NCI-H2227 (cell line): Measurements from ENCODE around the gene CASKIN1.
A peak's percentile ranks its signal among the peaks of the same experiment; 100 is the strongest.
"Not testable (repeated sequence)": the region's sequence is repeated elsewhere in the genome, so short reads cannot be mapped to it uniquely, and the experiment has no call there.

ENCODE experiments used
- DNase-seq: peaks from one replicate; lab custom pipeline; 2025; ENCODE audit not compliant: unreplicated experiment; lab: John Stamatoyannopoulos, UW

The CASKIN1 gene

GRCh38 chr16:2211923-2212347 is 15.5 kb upstream of the CASKIN1 start:
- DNase-seq, result no peak

DNA sequence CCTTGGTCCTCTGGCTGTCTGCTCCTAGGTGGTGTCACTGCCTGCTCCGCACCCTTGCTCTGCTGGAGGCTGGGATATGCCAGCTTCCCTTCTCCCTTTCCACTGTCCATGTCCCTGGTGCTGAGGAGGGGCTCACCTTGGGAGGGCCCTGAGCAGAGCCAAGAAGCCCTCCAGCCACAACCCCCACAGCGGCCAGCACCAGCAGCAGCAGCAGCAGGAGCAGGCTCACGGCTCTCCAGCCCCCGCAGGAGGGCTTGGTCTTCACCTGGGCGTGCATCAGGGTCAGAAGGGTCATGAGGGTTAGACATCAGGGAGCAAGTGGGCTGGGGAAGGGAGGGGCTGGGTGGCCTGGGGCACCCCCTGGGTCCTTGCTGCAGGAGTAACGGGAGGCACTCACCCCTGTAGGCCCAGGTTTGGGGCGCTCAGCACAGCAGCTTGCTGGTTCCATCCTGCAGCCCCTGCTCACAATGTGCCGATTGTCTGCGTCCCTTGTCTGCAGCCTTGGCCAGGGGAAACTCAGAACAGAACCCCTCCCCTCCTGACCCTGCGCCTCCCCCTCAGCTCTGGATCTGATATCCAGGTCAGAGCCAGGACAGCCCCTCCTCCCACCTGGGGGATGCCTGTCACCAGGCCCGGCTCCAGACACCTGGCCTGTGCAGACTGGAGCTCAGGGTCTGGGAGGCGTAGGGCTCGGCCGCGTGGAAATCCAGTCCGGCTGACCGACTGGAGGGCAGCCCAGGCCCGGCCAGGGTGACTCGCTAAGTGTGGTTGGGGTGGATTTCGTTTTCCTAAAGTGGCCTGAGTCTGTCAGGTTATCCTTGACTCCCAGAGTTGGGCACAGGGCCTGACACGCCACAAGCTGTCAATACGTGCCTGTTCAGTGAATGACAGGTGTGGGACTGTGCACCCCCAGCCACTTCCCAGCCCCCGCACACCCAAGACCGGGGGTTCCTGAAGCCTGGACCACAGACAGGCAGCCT is 14.3 kb upstream of the CASKIN1 start, which contains the start of gene BRICD5:
Gene BRICD5 (minus strand): TSS at position 478 of the 980 bp plus-strand sequence. CDS start 30 bp downstream, at position 448.
- no peak for DNase-seq

DNA sequence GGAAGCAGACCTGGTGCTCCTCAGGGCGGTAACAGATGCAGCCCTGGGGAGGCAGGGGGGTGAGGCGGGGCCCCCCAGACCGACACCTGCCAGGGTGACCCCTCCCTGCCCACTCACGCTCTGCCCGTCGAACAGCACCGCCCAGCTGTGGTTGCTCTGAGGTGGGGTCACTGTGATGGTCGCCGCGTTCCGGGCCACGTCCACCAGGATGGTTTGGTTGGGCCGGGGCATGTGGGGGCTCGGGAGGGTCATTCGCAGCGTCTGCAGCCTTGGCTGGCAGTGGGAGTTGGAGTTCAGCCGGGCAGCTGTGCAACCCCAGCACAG is 13.6 kb upstream of the CASKIN1 start:
- no peak for DNase-seq

DNA sequence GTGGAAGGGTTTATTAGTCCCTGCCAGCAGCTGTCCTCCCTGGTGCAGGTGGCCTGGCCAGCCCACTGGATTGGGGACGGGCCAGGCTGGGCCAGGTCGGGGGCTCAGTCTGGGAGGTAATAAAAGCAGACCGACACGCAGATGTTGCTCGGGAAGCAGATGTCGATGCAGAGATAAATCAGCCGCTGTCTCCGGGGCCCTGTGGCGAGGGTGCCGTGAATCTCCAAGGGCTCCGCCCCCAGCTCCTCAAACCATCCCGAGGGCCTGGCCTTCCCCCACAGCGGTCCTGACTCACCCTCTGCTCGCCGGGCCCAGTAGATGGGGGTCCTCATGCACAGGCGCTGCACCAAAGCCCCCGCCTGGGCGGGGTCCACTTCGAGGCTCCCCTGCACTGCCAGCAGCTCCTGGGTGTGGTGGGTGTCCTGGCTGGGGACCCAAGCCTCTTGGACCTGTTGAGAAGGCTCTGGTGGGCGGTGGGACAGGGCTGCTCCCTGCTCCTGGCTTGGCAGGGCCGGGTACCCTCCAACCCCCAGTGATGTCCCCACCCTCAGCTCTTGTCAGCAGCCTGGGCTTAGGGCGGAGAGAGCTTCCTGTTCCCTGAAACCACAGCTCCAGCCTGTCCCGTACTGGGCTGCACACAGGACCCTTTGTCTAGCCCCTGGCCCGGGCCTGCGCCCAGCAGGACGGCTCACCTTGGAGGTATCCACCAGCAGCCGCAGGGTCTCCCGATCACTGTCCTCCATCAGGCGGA is 13.0 kb upstream of the CASKIN1 start:
- no peak for DNase-seq

DNA sequence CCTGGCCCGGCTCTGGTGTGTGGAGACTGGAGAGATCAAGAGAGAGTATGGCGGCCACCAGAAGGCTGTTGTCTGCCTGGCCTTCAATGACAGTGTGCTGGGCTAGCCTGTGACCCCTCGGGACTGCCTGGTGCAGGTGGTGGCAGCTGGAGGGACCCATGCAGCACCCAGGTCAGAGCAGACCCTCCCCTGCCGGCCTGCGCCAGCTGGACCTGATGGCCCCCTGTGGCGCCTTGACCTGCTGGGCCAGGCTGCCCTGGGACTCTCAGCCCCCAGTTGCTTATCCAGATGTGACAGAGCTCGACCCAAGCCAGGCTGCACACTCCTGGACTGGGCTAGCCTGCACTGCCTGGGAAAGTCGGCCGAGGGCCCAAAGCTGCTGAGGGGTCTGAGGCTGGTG is 12.4 kb upstream of the CASKIN1 start:
- DNase-seq, result no peak

GRCh38 chr16:2208308-2208707 is 11.9 kb upstream of the CASKIN1 start:
- peak; percentile 28 for DNase-seq

- no peak for DNase-seq
These were observed 11.5 kb upstream of the CASKIN1 start for GRCh38 chr16:2207872-2208271.

GRCh38 chr16:2206780-2207433 is 10.5 kb upstream of the CASKIN1 start:
- no peak for DNase-seq

GRCh38 chr16:2206420-2206779 is 10.0 kb upstream of the CASKIN1 start:
- DNase-seq, result no peak

GRCh38 chr16:2205967-2206313 is 9.5 kb upstream of the CASKIN1 start:
- no peak for DNase-seq

DNA sequence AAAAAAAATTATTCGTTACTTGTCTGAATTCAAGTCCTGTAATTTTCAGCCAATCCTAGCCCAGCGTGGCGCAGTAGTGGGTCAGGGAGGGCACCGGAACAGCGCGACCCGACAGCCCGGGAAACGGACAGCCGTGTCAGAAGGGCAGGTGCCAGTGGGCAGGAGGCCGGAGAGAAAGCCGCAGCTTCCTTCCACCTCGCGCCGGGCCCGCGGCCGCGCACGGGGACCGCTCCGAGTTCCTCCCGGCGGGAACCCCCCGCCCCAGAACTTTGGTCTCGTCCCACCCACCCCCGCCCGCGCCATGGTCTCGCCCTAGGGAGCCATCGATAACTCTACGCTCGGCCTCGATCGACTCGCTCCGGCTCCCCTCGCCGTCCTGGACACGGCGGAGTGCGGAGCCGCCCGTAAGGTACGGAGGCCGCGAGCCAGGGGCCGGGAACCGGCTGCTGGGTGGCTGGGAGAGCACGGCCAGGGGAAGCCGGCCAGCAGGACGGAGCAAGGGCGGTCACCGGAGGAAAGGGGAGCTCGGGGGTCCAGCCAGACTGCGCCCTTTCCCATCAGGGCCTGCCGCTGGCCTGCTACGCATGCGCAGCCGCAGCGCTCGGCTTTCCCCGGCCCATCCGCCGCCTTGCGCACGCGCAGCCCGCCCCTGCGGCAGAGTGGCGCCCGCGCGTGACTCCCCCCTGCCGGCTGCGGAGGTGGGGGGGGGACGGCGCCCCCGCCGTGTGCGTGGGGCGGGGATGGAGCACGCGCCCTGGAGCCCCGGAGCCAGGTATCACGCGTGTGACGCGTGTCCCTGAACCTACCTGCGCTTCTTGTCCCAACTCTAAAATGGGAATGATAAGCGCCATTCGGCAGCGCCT is 8.9 kb upstream of the CASKIN1 start, which contains the start of gene MLST8:
Gene MLST8 (plus strand): TSS at position 351 of the 863 bp plus-strand sequence. CDS start 632 bp downstream, outside the sequence.
- DNase-seq, result peak; percentile 92

- no peak for DNase-seq
These were observed 8.2 kb upstream of the CASKIN1 start for GRCh38 chr16:2204416-2205103.

GRCh38 chr16:2203119-2203688 is 6.8 kb upstream of the CASKIN1 start:
- DNase-seq, result not testable (repeated sequence)

DNA sequence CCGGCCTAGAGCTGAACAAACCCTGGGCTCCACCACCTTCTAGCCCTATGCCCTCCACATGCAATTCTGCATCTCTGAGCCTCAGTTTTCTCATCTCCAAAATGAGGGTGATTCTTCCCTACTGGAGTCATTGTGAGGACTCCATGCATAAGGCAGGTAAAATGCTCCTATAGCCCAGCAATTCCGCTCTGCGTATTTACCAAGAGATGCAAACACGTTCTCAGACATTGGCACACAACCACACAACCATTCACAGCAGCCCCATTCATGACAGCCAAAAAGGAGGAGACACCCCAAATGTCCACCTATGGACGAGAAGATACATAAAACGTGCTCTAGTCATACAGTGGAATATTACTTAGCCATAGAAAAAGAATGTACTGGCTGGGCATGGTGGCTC is 3.9 kb upstream of the CASKIN1 start:
- DNase-seq, result no peak

GRCh38 chr16:2199621-2200139 is 3.3 kb upstream of the CASKIN1 start:
- no peak for DNase-seq

GRCh38 chr16:2199095-2199494 is 2.7 kb upstream of the CASKIN1 start:
- no peak for DNase-seq

GRCh38 chr16:2198283-2198682 is 1.9 kb upstream of the CASKIN1 start:
- DNase-seq, result no peak

- DNase-seq, result no peak
These were observed 1.4 kb upstream of the CASKIN1 start for GRCh38 chr16:2197765-2198164.

DNA sequence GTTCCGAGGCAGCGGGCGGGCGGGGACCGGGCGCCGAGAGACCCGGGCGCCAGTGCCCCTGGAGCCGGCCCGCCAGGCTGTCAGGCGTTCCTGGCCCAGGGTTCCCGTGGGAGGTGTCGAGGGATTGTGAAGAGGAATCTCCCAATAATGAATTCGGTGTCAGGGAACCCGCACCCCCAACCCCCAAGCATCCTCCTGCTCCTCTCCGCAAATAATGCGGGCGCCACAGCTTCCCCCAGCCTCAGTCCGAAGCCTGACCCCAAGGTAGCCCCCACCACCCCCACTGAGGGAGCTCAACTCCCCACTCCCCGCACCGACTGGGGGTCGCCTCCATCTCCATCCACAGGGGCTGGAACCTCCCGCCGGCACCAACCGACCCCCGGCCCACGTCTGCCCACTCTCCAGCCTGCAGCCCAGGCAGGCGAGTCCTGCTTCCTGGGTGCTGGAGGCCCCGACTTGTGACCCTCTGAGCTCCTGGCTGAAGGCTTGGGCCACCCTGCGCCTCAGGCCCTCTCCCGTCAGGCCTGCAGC is 641 bp upstream of the CASKIN1 start:
- DNase-seq, result no peak
